NCI-H2196 (cell line): ENCODE data around the gene MSMB.
"Not testable (repeated sequence)": the region's sequence is repeated elsewhere in the genome, so short reads cannot be mapped to it uniquely, and the experiment has no call there.

ENCODE experiments used
- DNase-seq: peaks from one replicate; lab custom pipeline; 2025; ENCODE audit not compliant: unreplicated experiment; lab: John Stamatoyannopoulos, UW

Gene MSMB

DNA sequence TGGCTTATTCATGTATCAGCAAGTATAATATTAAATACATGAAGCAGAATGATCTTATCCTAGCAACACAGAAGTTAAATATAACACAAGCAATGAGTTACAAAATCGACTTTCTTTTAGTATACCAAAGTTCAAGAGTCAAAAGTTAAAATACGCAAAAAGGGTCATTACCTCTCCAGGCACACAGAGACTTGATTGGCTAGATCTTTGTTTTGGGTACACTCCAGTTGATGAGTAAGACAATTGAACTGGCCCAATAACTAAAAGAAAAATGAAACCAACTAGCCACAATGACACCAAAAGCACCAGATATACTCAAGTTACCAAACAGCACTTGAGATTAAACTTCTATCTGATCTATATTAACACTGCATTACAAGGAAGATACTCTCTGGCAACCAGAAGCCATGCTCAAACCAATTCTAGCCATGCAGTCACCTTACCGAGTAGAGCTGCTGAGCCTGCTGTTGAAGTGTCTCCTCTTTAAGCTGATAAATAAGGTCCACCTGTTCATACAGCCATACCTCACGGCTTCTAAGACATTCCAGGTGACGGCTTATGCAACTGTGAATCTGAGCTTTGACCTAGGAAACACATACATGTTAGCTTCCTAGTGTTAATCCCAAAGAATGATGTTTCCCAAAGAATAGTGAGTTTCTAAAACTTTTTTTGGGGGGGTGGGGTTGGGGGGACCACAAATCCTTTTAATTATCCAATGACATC is 31.2 kb downstream of the MSMB start:
- DNase-seq = no peak

- no peak for DNase-seq
Measured at GRCh38 chr10:46014206-46014605, 31.9 kb downstream of the MSMB start.

- no peak for DNase-seq
Measured at GRCh38 chr10:46012746-46013145, 33.3 kb downstream of the MSMB start.

GRCh38 chr10:46006219-46006618 is 39.9 kb downstream of the MSMB start:
- no peak for DNase-seq

DNA sequence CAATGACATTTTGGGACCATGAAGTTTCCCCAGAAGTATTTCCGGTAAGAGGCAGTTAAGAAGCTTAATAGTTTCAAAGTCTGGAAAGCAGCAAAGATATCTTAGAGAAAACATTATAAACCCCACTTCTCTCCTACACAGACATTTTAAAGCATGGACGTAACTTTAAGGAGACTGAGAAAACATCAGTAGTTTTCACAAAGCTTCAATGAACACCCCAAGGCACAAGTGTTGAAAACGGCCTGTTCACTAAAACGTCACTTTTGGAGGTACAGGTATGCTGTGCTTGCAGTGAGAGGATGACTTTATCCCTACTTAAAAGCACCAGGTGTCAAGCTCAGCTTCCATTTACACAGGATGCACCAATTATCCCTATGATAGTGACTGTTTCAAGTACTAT is 40.7 kb downstream of the MSMB start:
- no peak for DNase-seq

- no peak for DNase-seq
Measured at GRCh38 chr10:46004963-46005362, 41.1 kb downstream of the MSMB start.

- DNase-seq = no peak
Measured at GRCh38 chr10:46002916-46003693, 43.0 kb downstream of the MSMB start.

DNA sequence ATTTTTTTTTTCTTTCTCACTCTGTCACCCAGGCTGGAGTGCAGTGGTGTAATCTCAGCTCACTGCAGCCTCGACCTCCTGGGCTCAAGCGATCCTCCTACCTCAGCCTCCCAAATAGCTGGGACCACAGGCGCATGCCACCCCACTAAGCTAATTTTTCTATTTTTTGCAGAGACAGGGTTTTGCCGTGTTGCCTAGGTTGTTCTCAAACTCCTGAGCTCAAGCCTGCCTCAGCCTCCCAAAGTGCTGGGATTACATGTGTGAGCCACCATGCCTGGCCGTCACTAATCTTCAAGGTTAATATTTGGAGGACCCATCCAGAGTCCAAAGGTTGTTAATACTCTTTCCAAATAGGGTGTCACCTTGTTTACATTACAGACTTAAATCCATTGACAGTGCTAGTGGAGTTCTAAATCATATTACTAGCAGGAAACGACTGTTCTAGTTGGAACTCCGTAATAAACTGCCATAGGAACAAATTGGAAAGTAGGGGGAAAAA is 43.8 kb downstream of the MSMB start:
- not testable (repeated sequence) for DNase-seq

DNA sequence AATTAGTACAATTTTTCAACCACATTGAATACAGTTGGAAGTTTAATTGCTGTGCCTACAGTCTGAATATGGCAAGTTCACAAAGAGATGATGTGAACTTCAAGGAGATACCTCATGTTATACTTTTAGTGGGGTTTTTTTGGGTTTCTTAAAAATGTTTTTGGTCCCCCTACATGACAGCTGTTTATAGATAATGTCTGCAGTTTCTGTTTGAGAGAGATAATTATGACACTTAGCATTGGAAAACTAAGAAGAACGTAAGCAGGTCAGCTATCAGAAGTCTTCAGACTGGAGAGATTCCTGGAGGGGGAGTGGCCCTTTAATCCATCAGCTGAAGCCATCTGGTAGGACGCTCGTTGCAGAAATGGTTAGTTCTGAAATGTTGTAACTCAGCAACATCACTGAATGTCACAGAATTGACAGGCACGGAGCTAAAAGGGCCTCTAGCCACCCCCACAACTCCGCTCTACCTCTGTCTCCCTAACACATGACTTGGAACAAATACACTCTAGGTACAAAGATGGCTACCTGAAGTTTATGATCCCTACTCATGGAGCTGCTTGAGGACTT is 44.8 kb downstream of the MSMB start:
- no peak for DNase-seq

DNA sequence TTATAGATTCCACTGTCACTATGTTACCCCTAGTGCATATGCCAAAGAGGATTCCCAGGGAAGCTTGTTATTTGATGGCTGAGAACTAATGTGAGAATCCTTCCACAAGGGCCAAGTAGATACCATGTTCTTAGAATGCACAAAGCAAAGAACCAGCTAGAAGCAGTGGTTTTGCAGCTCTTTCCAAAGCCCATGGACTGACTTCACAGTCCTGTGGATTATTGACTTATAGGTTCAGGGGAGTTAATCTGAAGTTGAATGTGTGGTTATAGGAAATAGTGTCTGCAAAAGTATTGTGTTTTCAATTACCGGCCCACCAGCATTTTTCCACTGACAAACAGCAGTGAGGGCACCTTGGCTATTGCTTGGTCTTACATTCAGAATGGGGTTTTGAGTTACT is 45.5 kb downstream of the MSMB start:
- DNase-seq = no peak

DNA sequence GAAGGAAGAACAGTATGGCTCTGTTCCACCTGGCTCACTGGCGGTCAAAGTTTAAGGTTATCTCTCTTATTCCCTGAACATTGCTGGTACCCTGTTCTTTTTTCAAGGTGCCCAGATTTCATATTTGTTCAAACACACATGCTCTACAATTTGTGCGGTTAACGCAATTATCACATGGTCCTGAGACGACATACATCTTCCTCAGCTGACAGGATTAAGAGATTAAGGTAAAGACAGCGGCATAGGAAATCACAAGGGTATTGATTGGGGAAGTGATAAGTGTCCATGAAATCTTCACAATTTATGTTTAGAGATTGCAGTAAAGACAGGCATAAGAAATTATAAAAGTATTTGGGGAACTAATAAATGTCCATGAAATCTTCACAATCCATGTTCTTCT is 46.1 kb downstream of the MSMB start:
- not testable (repeated sequence) for DNase-seq

DNA sequence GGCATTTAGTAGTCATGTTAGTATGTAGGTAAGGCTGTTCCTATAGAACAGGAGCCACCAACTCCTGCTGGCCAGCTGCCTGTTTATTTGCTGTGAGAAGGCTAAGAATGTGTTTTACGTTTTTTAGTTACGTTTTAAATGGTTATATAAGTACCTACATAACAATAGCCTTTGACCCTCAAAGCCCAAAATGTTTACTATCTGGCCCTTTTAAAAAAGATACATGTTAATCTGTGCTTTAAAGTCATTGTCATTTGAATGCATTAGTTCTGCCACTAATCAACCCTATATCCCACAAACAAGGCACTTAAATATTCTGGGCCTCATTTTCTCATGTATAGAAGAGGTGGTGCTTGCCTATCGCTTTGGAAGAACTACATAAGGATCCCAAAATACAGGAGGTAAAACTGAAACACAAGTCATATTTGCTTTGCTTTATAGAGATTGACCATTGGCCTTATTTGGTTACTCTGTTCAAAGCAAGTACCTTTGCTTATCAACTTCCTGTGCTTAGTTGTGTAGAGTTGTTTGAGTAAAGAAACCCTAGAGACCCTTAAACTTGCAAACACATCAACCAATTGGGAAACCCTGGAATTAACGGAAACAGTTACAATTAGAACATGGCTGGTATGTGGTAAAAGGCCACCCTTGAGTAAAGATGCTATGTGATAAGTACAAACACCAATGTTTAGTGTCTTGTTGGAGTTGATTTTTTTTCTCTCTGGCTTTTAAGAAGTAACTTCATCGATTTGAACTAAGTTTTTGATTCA is 47.9 kb downstream of the MSMB start:
- DNase-seq = no peak

- no peak for DNase-seq
Measured at GRCh38 chr10:45997557-45997956, 48.5 kb downstream of the MSMB start.

GRCh38 chr10:45985590-45985989 is 60.5 kb downstream of the MSMB start:
- DNase-seq = not testable (repeated sequence)

- not testable (repeated sequence) for DNase-seq
Measured at GRCh38 chr10:45984473-45984872, 61.6 kb downstream of the MSMB start.

DNA sequence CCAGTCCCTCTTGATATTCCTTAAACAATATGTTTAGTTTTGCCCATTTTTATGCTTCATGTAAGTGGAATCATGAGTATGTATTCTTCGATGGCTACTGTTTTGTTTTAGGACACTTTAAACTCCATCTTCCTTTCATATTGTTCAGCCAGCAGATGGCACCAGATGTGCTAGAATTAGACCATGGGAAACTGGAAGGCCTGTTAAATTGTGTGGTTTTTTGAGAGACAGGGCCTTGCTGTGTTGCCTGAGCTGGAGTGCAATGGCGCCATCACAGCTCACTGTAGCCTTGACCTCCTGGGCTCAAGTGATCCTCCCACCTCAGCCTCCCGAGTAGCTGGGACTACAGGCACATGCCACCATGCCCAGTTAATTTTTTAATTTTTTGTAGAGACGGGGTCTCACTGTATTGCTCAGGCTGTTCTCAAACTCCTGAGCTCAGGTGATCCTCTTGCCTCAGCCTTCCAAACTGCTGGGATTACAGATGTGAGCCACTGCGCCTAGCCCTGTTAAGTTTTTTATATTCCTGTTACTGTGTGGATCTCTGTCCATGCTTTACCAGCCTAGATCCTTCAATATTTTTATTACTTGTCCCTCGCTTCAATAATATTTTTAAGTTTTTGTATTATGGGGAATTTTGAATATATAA is 62.4 kb downstream of the MSMB start:
- not testable (repeated sequence) for DNase-seq
